HFF-Myc (cell line): Measurements from ENCODE around the gene CSNK1G1.

Experiments
- DNase-seq: peaks from one replicate; pipeline ENCODE4 v3.0.0-alpha.2; 2011; ENCODE audit warnings: low read depth; ENCODE audit errors: extremely low read depth
- H3K4me3 ChIP-seq: replicated peaks from 2 replicates; pipeline ENCODE4 v1.5.1; 2011; ENCODE audit warnings: low read depth, mild to moderate bottlenecking, control low read depth, low read length
- CTCF ChIP-seq: IDR thresholded peaks from 2 replicates; pipeline ENCODE4 v1.5.1; 2012; ENCODE audit warnings: mild to moderate bottlenecking, low read depth, low read length, control low read depth; ENCODE audit errors: missing control alignments

The CSNK1G1 gene

GRCh38 chr15:64314456-64314855, 41.5 kb downstream of the CSNK1G1 start:
- no peak for DNase-seq
- no peak overlapping the region for H3K4me3 ChIP-seq
- no peak for TF ChIP-seq CTCF

- no peak for TF ChIP-seq CTCF
- no peak for DNase-seq
- H3K4me3 ChIP-seq: no peak overlapping the region
These were observed 44.4 kb downstream of the CSNK1G1 start for GRCh38 chr15:64311566-64311965.

- no peak overlapping the region for H3K4me3 ChIP-seq
- TF ChIP-seq CTCF: no peak
- no peak for DNase-seq
These were observed 45.9 kb downstream of the CSNK1G1 start for GRCh38 chr15:64310036-64310435.

GRCh38 chr15:64305261-64305660, 50.7 kb downstream of the CSNK1G1 start:
- no peak for TF ChIP-seq CTCF
- H3K4me3 ChIP-seq: no peak overlapping the region
- DNase-seq: no peak

- H3K4me3 ChIP-seq: no peak overlapping the region
- TF ChIP-seq CTCF: no peak
- DNase-seq: no peak
These were observed 66.4 kb downstream of the CSNK1G1 start for GRCh38 chr15:64289550-64289949.

- no peak for TF ChIP-seq CTCF
- no peak overlapping the region for H3K4me3 ChIP-seq
- no peak for DNase-seq
These were observed 67.0 kb downstream of the CSNK1G1 start for GRCh38 chr15:64288999-64289398.

- peak; percentile 25 for DNase-seq
- no peak for TF ChIP-seq CTCF
- no peak overlapping the region for H3K4me3 ChIP-seq
These were observed 67.4 kb downstream of the CSNK1G1 start for GRCh38 chr15:64288577-64288976.
